ENCODE results near the gene SPAAR.

SPAAR gene

DNA sequence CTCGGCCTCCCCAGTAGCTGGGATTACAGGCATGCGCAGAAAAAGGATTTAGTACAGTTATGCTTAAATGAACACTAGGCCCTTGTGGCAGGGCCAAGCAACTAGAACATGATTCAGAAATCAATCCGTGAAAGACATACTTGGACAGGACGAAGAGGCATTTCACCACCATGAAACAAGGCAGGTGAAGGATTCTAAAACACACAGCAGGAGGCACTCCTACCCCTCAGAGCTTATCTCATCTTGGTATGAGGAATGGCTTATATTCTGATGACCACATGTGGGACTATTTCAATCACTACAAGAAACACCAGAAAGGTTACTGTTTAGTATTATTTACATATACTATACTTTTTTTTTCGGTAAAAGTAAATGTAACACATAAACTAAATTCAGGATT lies 33.0 kb downstream of the SPAAR start:
- FAIRE-seq (no peak), DNase-seq (ENCODE audit: insufficient read length, low spot score) (no peak)
- TF ChIP-seq, protein P1, sequence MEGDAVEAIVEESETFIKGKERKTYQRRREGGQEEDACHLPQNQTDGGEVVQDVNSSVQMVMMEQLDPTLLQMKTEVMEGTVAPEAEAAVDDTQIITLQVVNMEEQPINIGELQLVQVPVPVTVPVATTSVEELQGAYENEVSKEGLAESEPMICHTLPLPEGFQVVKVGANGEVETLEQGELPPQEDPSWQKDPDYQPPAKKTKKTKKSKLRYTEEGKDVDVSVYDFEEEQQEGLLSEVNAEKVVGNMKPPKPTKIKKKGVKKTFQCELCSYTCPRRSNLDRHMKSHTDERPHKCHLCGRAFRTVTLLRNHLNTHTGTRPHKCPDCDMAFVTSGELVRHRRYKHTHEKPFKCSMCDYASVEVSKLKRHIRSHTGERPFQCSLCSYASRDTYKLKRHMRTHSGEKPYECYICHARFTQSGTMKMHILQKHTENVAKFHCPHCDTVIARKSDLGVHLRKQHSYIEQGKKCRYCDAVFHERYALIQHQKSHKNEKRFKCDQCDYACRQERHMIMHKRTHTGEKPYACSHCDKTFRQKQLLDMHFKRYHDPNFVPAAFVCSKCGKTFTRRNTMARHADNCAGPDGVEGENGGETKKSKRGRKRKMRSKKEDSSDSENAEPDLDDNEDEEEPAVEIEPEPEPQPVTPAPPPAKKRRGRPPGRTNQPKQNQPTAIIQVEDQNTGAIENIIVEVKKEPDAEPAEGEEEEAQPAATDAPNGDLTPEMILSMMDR (IDR thresholded peaks at IDR 0.05; ENCODE audit: insufficient read depth, missing control alignments), result no peak

DNA sequence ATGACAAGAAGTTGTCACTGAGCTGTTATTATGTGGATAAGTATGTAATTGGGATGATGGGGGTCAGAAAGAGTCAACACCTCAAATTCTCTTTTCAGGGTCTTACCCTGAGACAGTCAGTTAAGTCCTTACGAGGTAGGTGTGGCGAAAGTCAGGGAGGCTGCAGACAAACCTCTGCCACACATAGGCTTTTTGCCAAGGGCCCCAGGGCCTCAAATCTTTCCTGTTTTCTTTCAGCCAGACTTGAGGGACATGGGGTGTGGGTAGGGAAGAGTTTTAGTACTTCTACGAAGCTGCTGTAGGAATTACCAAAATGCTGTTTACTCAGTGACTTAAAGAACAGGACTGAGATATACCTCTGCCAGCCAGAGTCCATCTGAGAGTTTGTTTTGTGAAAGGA lies 34.9 kb downstream of the SPAAR start:
- TF ChIP-seq, protein P1 (IDR thresholded peaks at IDR 0.05; ENCODE audit: insufficient read depth, missing control alignments), result no peak
- DNase-seq (ENCODE audit: insufficient read length, low spot score), result no peak
- no peak for FAIRE-seq

DNA sequence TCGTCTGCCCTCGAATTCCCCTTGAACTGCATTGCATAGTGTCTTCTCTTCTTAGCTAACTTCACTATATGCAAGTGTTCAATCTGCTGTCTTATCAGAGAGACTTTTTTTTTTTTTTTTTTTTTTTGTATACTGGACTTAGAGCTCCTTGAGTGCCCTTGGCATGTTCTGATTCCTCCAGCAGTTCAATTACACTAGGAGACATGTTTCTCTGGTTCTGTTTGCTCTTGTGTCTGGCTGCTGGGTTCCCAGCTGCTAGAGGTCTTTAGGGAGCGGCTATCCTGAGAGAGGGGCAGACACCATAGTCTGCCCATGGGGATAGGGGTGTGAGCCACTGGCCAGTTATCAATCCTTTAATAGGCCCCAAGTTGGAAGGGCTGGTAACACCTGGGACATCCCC lies 35.6 kb downstream of the SPAAR start:
- TF ChIP-seq, protein P1 (IDR thresholded peaks at IDR 0.05; ENCODE audit: insufficient read depth, missing control alignments), result no peak
- no peak for DNase-seq (ENCODE audit: insufficient read length, low spot score)
- FAIRE-seq, result no peak

DNA sequence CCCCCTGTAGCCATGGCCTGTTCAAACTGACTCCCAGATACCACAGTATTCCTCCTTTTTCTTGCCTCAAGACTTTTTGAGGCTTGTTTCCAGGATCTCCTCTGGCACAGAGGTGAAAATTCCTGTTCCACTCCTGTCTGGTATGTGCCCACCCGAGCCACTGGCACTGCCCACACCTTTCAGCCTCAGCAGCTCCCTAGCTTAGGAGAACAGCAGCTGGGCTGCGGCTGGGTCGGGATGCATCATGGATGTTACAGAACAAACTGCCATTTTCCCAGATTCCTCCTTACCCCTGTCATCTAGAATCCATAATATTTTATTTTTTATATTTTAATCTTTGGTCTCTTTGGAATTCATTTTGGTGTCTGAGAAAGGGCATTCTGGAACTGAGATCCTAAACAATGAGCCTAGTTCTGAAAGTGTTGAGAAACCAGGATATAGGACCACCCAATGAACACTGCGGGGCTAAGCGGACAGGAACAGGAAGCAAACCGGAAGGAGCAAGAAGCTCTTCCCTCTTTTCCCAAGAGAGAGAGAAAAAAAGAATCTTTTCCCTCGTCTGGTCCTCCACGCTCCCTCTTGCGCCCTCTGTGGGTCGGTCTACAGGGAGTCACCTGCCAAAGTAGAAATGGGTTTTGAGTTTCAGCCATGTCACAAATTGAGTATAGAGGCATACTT lies 36.2 kb downstream of the SPAAR start:
- FAIRE-seq (peak; percentile 6), DNase-seq (ENCODE audit: insufficient read length, low spot score) (peak; percentile 67)

DNA sequence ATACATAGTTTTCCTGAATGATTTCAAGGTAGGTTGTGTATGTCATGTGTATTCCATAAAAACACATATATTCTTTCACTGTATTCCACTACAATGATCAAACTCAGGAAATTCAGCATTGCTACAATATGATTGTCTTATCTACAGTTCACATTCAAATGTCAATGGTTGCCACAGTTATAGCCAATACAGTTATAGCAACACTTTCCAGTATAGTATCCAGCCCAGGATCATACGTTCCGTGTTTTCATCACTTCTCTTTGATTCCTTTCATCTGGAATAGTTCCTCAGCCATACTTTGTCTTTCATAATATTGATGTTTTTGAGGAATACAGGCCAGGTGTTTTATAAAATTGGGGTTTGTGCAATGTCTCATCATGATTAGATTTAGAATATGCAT lies 39.2 kb downstream of the SPAAR start:
- TF ChIP-seq, protein P1 (IDR thresholded peaks at IDR 0.05; ENCODE audit: insufficient read depth, missing control alignments), result no peak
- DNase-seq (ENCODE audit: insufficient read length, low spot score) (no peak), FAIRE-seq (no peak)

More for the DNA sequence above, 36.2 kb downstream of the SPAAR start:
- TF ChIP-seq, protein P1 (IDR thresholded peaks at IDR 0.05; ENCODE audit: insufficient read depth, missing control alignments), result peak; percentile 90

DNA sequence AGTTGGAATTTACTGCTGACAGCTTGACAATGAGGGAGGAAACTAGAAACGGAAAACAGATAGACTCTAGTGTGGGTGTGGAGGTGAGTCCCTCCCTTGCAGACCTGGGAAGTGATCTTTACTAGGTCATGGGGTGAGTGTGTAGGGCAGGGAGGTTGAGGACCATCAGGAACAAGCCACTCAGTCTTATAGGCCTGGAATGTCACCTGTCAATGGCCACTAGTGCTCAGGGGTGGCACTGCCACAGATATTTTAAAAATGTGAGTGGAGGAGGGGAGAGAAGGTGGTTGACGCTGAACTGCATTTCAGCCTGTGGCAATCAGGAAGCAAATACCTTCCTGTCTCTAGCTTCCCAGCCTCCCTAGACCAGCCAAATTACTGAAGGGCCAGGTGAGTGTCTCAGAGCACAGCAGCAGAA lies 39.6 kb downstream of the SPAAR start:
- no peak for DNase-seq (ENCODE audit: insufficient read length, low spot score)
- TF ChIP-seq, protein P1 (IDR thresholded peaks at IDR 0.05; ENCODE audit: insufficient read depth, missing control alignments), result no peak
- FAIRE-seq, result no peak

DNA sequence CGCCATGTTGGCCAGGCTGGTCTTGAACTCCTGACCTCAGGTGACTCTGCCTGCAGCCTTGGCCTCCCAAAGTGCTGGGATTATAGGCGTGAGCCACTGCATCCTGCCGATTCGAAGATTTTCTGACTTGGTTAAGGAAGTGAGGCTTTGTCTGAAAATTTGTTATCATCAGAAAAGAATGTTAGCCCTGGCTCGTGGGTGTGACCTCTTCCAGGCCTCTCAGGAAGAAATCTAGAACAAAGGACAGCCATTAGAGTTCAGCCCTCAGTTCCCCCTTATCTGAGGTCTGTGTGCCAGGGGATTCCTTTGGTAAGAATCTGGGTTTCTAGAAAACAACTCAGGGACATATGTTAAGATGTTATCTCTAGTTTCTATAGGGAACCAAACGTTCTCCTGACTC lies 42.4 kb downstream of the SPAAR start:
- DNase-seq (ENCODE audit: insufficient read length, low spot score), result no peak
- TF ChIP-seq, protein P1 (IDR thresholded peaks at IDR 0.05; ENCODE audit: insufficient read depth, missing control alignments), result no peak
- FAIRE-seq, result no peak

Data from D721Med (cell line).